A673 (cell line): ENCODE results near the gene NRGN. TPM values are rescaled to one million over a fixed set of nuclear protein-coding genes. Genes with fewer than 3 reads are reported as not detected.

Experiments
- BruUV-seq: library from RNA; stranded (reverse); fragments of 400-500 nt; replicated peaks from 2 replicates; lab custom pipeline; 2021; lab: Mats Ljungman, UMichigan
- CTCF ChIA-PET: fragments of 300-600 bp; sonication (Branson Sonifier 250); formaldehyde crosslinking; loops from one replicate; lab custom pipeline; 2022; ENCODE audit warnings: antibody characterized with exemption; lab: Charles Lee
- POLR2A ChIA-PET: fragments of 300-600 bp; sonication (Branson Sonifier 250); formaldehyde crosslinking; loops from one replicate; lab custom pipeline; 2022; ENCODE audit warnings: antibody characterized with exemption; ENCODE audit not compliant: low non-redundant PET; lab: Charles Lee
- DNase-seq: peaks from one replicate; pipeline ENCODE4 v3.0.0-alpha.2; 2015; ENCODE audit warnings: low spot score
- H3K27ac ChIP-seq: fragments of 200-600 bp; sonication (generic); 2 replicates; pipeline ENCODE4 v1.5.1; 2016; ENCODE audit warnings: mixed run types, low read depth, mild to moderate bottlenecking, mixed read lengths, antibody characterized with exemption, low read length; ENCODE audit not compliant: poor library complexity, severe bottlenecking
- H3K27me3 ChIP-seq: fragments of 200-600 bp; sonication (generic); replicated peaks from 2 replicates; pipeline ENCODE4 v1.6.1; 2017; ENCODE audit warnings: mixed run types, low read depth, mild to moderate bottlenecking, mixed read lengths, antibody characterized with exemption, low read length; ENCODE audit not compliant: insufficient read depth, poor library complexity
- H3K36me3 ChIP-seq: fragments of 200-600 bp; sonication (generic); 2 replicates; pipeline ENCODE4 v1.6.1; 2016; ENCODE audit warnings: mixed run types, mild to moderate bottlenecking, mixed read lengths, antibody characterized with exemption, low read length; ENCODE audit not compliant: insufficient read depth, poor library complexity, severe bottlenecking
- H3K4me1 ChIP-seq: fragments of 200-600 bp; sonication (generic); 2 replicates; pipeline ENCODE4 v1.6.1; 2017; ENCODE audit warnings: mixed run types, mild to moderate bottlenecking, mixed read lengths, antibody characterized with exemption, low read length; ENCODE audit not compliant: insufficient read depth, poor library complexity, severe bottlenecking
- H3K4me3 ChIP-seq: fragments of 200-600 bp; sonication (generic); 2 replicates; pipeline ENCODE4 v1.5.1; 2016; ENCODE audit warnings: low read depth, mixed run types, mild to moderate bottlenecking, mixed read lengths, low read length; ENCODE audit not compliant: poor library complexity, severe bottlenecking
- H3K9me3 ChIP-seq: fragments of 200-600 bp; sonication (generic); 2 replicates; pipeline ENCODE4 v1.6.1; 2016; ENCODE audit warnings: mixed run types, low read depth, mild to moderate bottlenecking, mixed read lengths, antibody characterized with exemption, low read length; ENCODE audit not compliant: poor library complexity, severe bottlenecking
- EZH2 ChIP-seq: fragments of 200-600 bp; sonication (generic); IDR thresholded peaks from 2 replicates; pipeline ENCODE4 v1.6.1; 2017; ENCODE audit warnings: borderline replicate concordance, low read depth, mild to moderate bottlenecking, mixed read lengths, antibody characterized with exemption, low read length; ENCODE audit not compliant: poor library complexity, severe bottlenecking
- intact Hi-C: fragments of 100-400 bp; cut with micrococcal nuclease; formaldehyde crosslinking; loops from one replicate; pipeline ENCODE4 v1.10.0; 2022; ENCODE audit not compliant: unreplicated experiment
- total RNA-seq: library from RNA; stranded (reverse); gene quantifications from 2 replicates; pipeline ENCODE4 v1.2.3, GENCODE V29; 2021
- TF ChIP-seq, protein P1 (sequence below): fragments of 300-800, 200-600 bp; sonication (generic); conservative IDR thresholded peaks from 2 replicates; pipeline ENCODE4 v1.5.1; 2017; ENCODE audit warnings: low read depth, mild to moderate bottlenecking, antibody characterized with exemption, low read length, moderate library complexity, mixed read lengths

NRGN gene
- total RNA-seq, 1 experiment from 2014 or later = 38.1 TPM

- BruUV-seq = no TSS peak
- H3K4me1 ChIP-seq = peaks cover 4% of the 10 kb centered on the region
- H3K27me3 ChIP-seq = no peaks in the 10 kb centered on the region
- no peaks in the 10 kb centered on the region for H3K9me3 ChIP-seq
- ChIA-PET POLR2A (no interaction called here), CTCF (no interaction called here)
- H3K4me3 ChIP-seq = no peak overlapping the region
- no peak for DNase-seq
- H3K27ac ChIP-seq = no peak overlapping the region
- no peak for TF ChIP-seq EZH2
- TF ChIP-seq, protein P1, sequence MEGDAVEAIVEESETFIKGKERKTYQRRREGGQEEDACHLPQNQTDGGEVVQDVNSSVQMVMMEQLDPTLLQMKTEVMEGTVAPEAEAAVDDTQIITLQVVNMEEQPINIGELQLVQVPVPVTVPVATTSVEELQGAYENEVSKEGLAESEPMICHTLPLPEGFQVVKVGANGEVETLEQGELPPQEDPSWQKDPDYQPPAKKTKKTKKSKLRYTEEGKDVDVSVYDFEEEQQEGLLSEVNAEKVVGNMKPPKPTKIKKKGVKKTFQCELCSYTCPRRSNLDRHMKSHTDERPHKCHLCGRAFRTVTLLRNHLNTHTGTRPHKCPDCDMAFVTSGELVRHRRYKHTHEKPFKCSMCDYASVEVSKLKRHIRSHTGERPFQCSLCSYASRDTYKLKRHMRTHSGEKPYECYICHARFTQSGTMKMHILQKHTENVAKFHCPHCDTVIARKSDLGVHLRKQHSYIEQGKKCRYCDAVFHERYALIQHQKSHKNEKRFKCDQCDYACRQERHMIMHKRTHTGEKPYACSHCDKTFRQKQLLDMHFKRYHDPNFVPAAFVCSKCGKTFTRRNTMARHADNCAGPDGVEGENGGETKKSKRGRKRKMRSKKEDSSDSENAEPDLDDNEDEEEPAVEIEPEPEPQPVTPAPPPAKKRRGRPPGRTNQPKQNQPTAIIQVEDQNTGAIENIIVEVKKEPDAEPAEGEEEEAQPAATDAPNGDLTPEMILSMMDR = no peak
- intact Hi-C loops = no loop called here
- no peaks in the 10 kb centered on the region for H3K36me3 ChIP-seq
Observed at GRCh38 chr11:124783002-124783401, 43.3 kb downstream of the NRGN start.

- TF ChIP-seq, protein P1 = no peak
- TF ChIP-seq EZH2 = no peak
- H3K36me3 ChIP-seq = no peaks in the 10 kb centered on the region
- CTCF ChIA-PET = no interaction called here
- BruUV-seq = no TSS peak
- H3K27ac ChIP-seq = no peak overlapping the region
- DNase-seq = no peak
- H3K4me3 ChIP-seq = no peak overlapping the region
- POLR2A ChIA-PET = no interaction called here
- H3K4me1 ChIP-seq = peaks cover 4% of the 10 kb centered on the region
- intact Hi-C loops = no loop called here
- no peaks in the 10 kb centered on the region for H3K27me3 ChIP-seq
- H3K9me3 ChIP-seq = no peaks in the 10 kb centered on the region
Observed at GRCh38 chr11:124784051-124784450, 44.3 kb downstream of the NRGN start.

GRCh38 chr11:124788521-124788920 is 48.8 kb downstream of the NRGN start:
- intact Hi-C loops = no loop called here
- TF ChIP-seq EZH2 = no peak
- TF ChIP-seq, protein P1 = no peak
- CTCF ChIA-PET = no interaction called here
- POLR2A ChIA-PET = no interaction called here
- BruUV-seq = no TSS peak
- Histone ChIP-seq H3K36me3 (no peaks in the 10 kb centered on the region), H3K27ac (no peak overlapping the region), H3K27me3 (no peaks in the 10 kb centered on the region), H3K4me3 (no peak overlapping the region), H3K4me1 (peaks cover 10% of the 10 kb centered on the region), H3K9me3 (no peaks in the 10 kb centered on the region)
- no peak for DNase-seq
